Measurements from ENCODE around the gene REEP6.
A peak's percentile ranks its signal among the peaks of the same experiment; 100 is the strongest.

REEP6 gene

GRCh38 chr19:1483979-1484428, 7.0 kb upstream of the REEP6 start:
- no peak overlapping the region for H3K4me3 ChIP-seq (ENCODE audit: low read depth, low read length)
- no peak overlapping the region for H3K27ac ChIP-seq (ENCODE audit: low read depth, low read length)
- no peaks in the 10 kb centered on the region for H3K36me3 ChIP-seq (ENCODE audit: insufficient read depth, low read length)
- H3K4me1 ChIP-seq (ENCODE audit: control insufficient read depth, insufficient read depth, low read length, unreplicated experiment): no peaks in the 10 kb centered on the region
- H3K27me3 ChIP-seq (ENCODE audit: insufficient read depth, low read length): no peaks in the 10 kb centered on the region
- no peak overlapping the region for H2AFZ ChIP-seq (ENCODE audit: low read length, unreplicated experiment)
- no peaks in the 10 kb centered on the region for H3K79me2 ChIP-seq (ENCODE audit: control insufficient read depth, insufficient read depth, low read length, unreplicated experiment)

- H3K36me3 ChIP-seq (ENCODE audit: insufficient read depth, low read length): no peaks in the 10 kb centered on the region
- peaks cover 6% of the 10 kb centered on the region; the same call in 1 of the 2 replicates for H3K27me3 ChIP-seq (ENCODE audit: insufficient read depth, low read length)
- H3K4me3 ChIP-seq (ENCODE audit: low read depth, low read length): no peak overlapping the region
- no peaks in the 10 kb centered on the region for H3K4me1 ChIP-seq (ENCODE audit: control insufficient read depth, insufficient read depth, low read length, unreplicated experiment)
- no peaks in the 10 kb centered on the region for H3K79me2 ChIP-seq (ENCODE audit: control insufficient read depth, insufficient read depth, low read length, unreplicated experiment)
- no peak overlapping the region for H3K27ac ChIP-seq (ENCODE audit: low read depth, low read length)
- no peak overlapping the region for H2AFZ ChIP-seq (ENCODE audit: low read length, unreplicated experiment)
Observed at GRCh38 chr19:1486720-1487575, 4.0 kb upstream of the REEP6 start.

GRCh38 chr19:1487576-1488281, 3.3 kb upstream of the REEP6 start:
- Histone ChIP-seq H3K4me1 (ENCODE audit: control insufficient read depth, insufficient read depth, low read length, unreplicated experiment) (no peaks in the 10 kb centered on the region), H3K4me3 (ENCODE audit: low read depth, low read length) (no peak overlapping the region), H3K79me2 (ENCODE audit: control insufficient read depth, insufficient read depth, low read length, unreplicated experiment) (no peaks in the 10 kb centered on the region), H3K27ac (ENCODE audit: low read depth, low read length) (no peak overlapping the region), H2AFZ (ENCODE audit: low read length, unreplicated experiment) (no peak overlapping the region), H3K27me3 (ENCODE audit: insufficient read depth, low read length) (peaks cover 6% of the 10 kb centered on the region; the same call in 1 of the 2 replicates), H3K36me3 (ENCODE audit: insufficient read depth, low read length) (no peaks in the 10 kb centered on the region)

- H3K79me2 ChIP-seq (ENCODE audit: control insufficient read depth, insufficient read depth, low read length, unreplicated experiment): no peaks in the 10 kb centered on the region
Observed at GRCh38 chr19:1488282-1488601, 2.7 kb upstream of the REEP6 start.

GRCh38 chr19:1489463-1490310, 1.3 kb upstream of the REEP6 start:
- peaks cover 6% of the 10 kb centered on the region; the same call in 1 of the 2 replicates for H3K27me3 ChIP-seq (ENCODE audit: insufficient read depth, low read length)
- no peaks in the 10 kb centered on the region for H3K79me2 ChIP-seq (ENCODE audit: control insufficient read depth, insufficient read depth, low read length, unreplicated experiment)
- no peak overlapping the region for H3K27ac ChIP-seq (ENCODE audit: low read depth, low read length)
- no peaks in the 10 kb centered on the region for H3K4me1 ChIP-seq (ENCODE audit: control insufficient read depth, insufficient read depth, low read length, unreplicated experiment)
- H2AFZ ChIP-seq (ENCODE audit: low read length, unreplicated experiment): no peak overlapping the region
- H3K36me3 ChIP-seq (ENCODE audit: insufficient read depth, low read length): no peaks in the 10 kb centered on the region
- peak overlapping the region; percentile 73 for H3K4me3 ChIP-seq (ENCODE audit: low read depth, low read length)

More at GRCh38 chr19:1488282-1488601, 2.7 kb upstream of the REEP6 start:
- H3K27me3 ChIP-seq (ENCODE audit: insufficient read depth, low read length): peaks cover 6% of the 10 kb centered on the region; the same call in 1 of the 2 replicates
- no peak overlapping the region for H3K4me3 ChIP-seq (ENCODE audit: low read depth, low read length)
- H3K4me1 ChIP-seq (ENCODE audit: control insufficient read depth, insufficient read depth, low read length, unreplicated experiment): no peaks in the 10 kb centered on the region
- H3K27ac ChIP-seq (ENCODE audit: low read depth, low read length): no peak overlapping the region
- H2AFZ ChIP-seq (ENCODE audit: low read length, unreplicated experiment): no peak overlapping the region
- no peaks in the 10 kb centered on the region for H3K36me3 ChIP-seq (ENCODE audit: insufficient read depth, low read length)

- Histone ChIP-seq H3K27ac (ENCODE audit: low read depth, low read length) (no peak within 1 kb of the TSS), H2AFZ (ENCODE audit: low read length, unreplicated experiment) (no peak within 1 kb of the TSS), H3K27me3 (ENCODE audit: insufficient read depth, low read length) (peaks cover 6% of the 10 kb centered on the region; the same call in 1 of the 2 replicates), H3K36me3 (ENCODE audit: insufficient read depth, low read length) (no peaks in the 10 kb centered on the region), H3K4me1 (ENCODE audit: control insufficient read depth, insufficient read depth, low read length, unreplicated experiment) (no peaks in the 10 kb centered on the region), H3K79me2 (ENCODE audit: control insufficient read depth, insufficient read depth, low read length, unreplicated experiment) (no peaks in the 10 kb centered on the region), H3K4me3 (ENCODE audit: low read depth, low read length) (peak within 1 kb of the TSS; percentile 73)
Observed at GRCh38 chr19:1490311-1491113, 469 bp upstream of the REEP6 start, which contains the start of gene PCSK4. Gene PCSK4 (minus strand): TSS chr19:1490350. CDS start chr19:1490346, 4 bp downstream.

GRCh38 chr19:1491849-1492170, 829 bp downstream of the REEP6 start:
- Histone ChIP-seq H3K27ac (ENCODE audit: low read depth, low read length) (no peak overlapping the region), H3K4me1 (ENCODE audit: control insufficient read depth, insufficient read depth, low read length, unreplicated experiment) (no peaks in the 10 kb centered on the region), H3K4me3 (ENCODE audit: low read depth, low read length) (no peak overlapping the region; the same call in 1 of the 2 replicates), H3K27me3 (ENCODE audit: insufficient read depth, low read length) (peaks cover 6% of the 10 kb centered on the region; the same call in 1 of the 2 replicates), H2AFZ (ENCODE audit: low read length, unreplicated experiment) (no peak overlapping the region), H3K36me3 (ENCODE audit: insufficient read depth, low read length) (no peaks in the 10 kb centered on the region), H3K79me2 (ENCODE audit: control insufficient read depth, insufficient read depth, low read length, unreplicated experiment) (no peaks in the 10 kb centered on the region)

- Histone ChIP-seq H3K27me3 (ENCODE audit: insufficient read depth, low read length) (peaks cover 6% of the 10 kb centered on the region; the same call in 1 of the 2 replicates), H3K4me3 (ENCODE audit: low read depth, low read length) (no peak overlapping the region), H2AFZ (ENCODE audit: low read length, unreplicated experiment) (no peak overlapping the region), H3K4me1 (ENCODE audit: control insufficient read depth, insufficient read depth, low read length, unreplicated experiment) (no peaks in the 10 kb centered on the region), H3K79me2 (ENCODE audit: control insufficient read depth, insufficient read depth, low read length, unreplicated experiment) (no peaks in the 10 kb centered on the region), H3K36me3 (ENCODE audit: insufficient read depth, low read length) (no peaks in the 10 kb centered on the region), H3K27ac (ENCODE audit: low read depth, low read length) (no peak overlapping the region)
Observed at GRCh38 chr19:1492474-1493006, 1.6 kb downstream of the REEP6 start.

- Histone ChIP-seq H3K4me1 (ENCODE audit: control insufficient read depth, insufficient read depth, low read length, unreplicated experiment) (no peaks in the 10 kb centered on the region), H3K4me3 (ENCODE audit: low read depth, low read length) (no peak overlapping the region), H2AFZ (ENCODE audit: low read length, unreplicated experiment) (no peak overlapping the region), H3K27me3 (ENCODE audit: insufficient read depth, low read length) (peaks cover 6% of the 10 kb centered on the region; the same call in 1 of the 2 replicates), H3K79me2 (ENCODE audit: control insufficient read depth, insufficient read depth, low read length, unreplicated experiment) (no peaks in the 10 kb centered on the region), H3K27ac (ENCODE audit: low read depth, low read length) (no peak overlapping the region), H3K36me3 (ENCODE audit: insufficient read depth, low read length) (no peaks in the 10 kb centered on the region)
Observed at GRCh38 chr19:1494115-1494815, 3.3 kb downstream of the REEP6 start.

All from ACC112 (cell line).